ENCODE data around the gene SLC35F1.

DNA sequence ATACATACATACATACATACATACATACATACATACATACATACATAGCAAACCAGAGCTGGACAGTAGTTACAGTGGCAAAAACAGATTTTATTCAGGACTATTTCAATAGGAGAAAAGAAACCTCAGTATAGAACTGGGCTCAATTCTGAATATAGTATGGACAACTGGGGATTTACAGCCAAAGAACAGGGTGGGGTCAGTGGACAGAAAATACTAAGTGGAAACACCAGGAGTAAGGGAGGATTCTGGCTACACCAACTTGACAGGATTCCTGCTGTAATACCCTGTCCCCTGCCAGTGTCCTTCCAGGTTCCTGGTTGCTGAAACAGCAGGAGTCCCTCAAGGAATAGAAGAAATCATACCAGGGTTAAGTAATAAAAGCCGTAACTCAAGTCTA, 293.1 kb downstream of the SLC35F1 start:
- TF ChIP-seq, protein P1, sequence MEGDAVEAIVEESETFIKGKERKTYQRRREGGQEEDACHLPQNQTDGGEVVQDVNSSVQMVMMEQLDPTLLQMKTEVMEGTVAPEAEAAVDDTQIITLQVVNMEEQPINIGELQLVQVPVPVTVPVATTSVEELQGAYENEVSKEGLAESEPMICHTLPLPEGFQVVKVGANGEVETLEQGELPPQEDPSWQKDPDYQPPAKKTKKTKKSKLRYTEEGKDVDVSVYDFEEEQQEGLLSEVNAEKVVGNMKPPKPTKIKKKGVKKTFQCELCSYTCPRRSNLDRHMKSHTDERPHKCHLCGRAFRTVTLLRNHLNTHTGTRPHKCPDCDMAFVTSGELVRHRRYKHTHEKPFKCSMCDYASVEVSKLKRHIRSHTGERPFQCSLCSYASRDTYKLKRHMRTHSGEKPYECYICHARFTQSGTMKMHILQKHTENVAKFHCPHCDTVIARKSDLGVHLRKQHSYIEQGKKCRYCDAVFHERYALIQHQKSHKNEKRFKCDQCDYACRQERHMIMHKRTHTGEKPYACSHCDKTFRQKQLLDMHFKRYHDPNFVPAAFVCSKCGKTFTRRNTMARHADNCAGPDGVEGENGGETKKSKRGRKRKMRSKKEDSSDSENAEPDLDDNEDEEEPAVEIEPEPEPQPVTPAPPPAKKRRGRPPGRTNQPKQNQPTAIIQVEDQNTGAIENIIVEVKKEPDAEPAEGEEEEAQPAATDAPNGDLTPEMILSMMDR (IDR thresholded peaks at IDR 0.05): no peak
- no peak for TF ChIP-seq POLR2AphosphoS5 (IDR thresholded peaks at IDR 0.05)
- TF ChIP-seq EP300 (IDR thresholded peaks at IDR 0.05): no peak

All from upper lobe of left lung (tissue), 4 donors.